GM11168 (cell line): ENCODE results near the gene EMC9.

Source experiments
- in situ Hi-C: fragments of 300-500 bp; cut with MboI; formaldehyde crosslinking; loops from one replicate; pipeline ENCODE4 v1.12.0; 2022; ENCODE audit warnings: low sequenced_read_pairs; ENCODE audit not compliant: unreplicated experiment

Gene EMC9

GRCh38 chr14:24150567-24150966, 9.2 kb upstream of the EMC9 start:
- in situ Hi-C loops: no loop called here

- in situ Hi-C loops: no loop called here
Measured at GRCh38 chr14:24150061-24150460, 8.7 kb upstream of the EMC9 start.

- in situ Hi-C loops: no loop called here
Measured at GRCh38 chr14:24149302-24149969, 8.0 kb upstream of the EMC9 start.

- in situ Hi-C loops: no loop called here
Measured at GRCh38 chr14:24147761-24148428, 6.5 kb upstream of the EMC9 start.

GRCh38 chr14:24146978-24147760, 5.8 kb upstream of the EMC9 start, which contains the start of gene RNF31:
Gene RNF31 (plus strand): TSS chr14:24147498. CDS start chr14:24147699, 201 bp downstream.
- in situ Hi-C loops: no loop called here

GRCh38 chr14:24146453-24146977, 5.1 kb upstream of the EMC9 start, which contains the start of gene PSME2:
Gene PSME2 (minus strand): TSS chr14:24146610. CDS start chr14:24146581, 29 bp downstream.
- in situ Hi-C loops: no loop called here

- in situ Hi-C loops: no loop called here
Measured at GRCh38 chr14:24145690-24146452, 4.5 kb upstream of the EMC9 start.

- in situ Hi-C loops: no loop called here
Measured at GRCh38 chr14:24145219-24145618, 3.8 kb upstream of the EMC9 start.

- in situ Hi-C loops: no loop called here
Measured at GRCh38 chr14:24144451-24144850, 3.1 kb upstream of the EMC9 start.

GRCh38 chr14:24143511-24143910, 2.1 kb upstream of the EMC9 start:
- in situ Hi-C loops: no loop called here

GRCh38 chr14:24139272-24139934, 2.0 kb downstream of the EMC9 start:
- in situ Hi-C loops: no loop called here

- in situ Hi-C loops: no loop called here
Measured at GRCh38 chr14:24138396-24139271, 2.8 kb downstream of the EMC9 start.

- in situ Hi-C loops: no loop called here
Measured at GRCh38 chr14:24137529-24138395, 3.6 kb downstream of the EMC9 start.

GRCh38 chr14:24136684-24137528, 4.5 kb downstream of the EMC9 start:
- in situ Hi-C loops: no loop called here

GRCh38 chr14:24135834-24136683, 5.3 kb downstream of the EMC9 start, which contains the start of gene PSME1:
Gene PSME1 (plus strand): TSS chr14:24136194. CDS start chr14:24136263, 69 bp downstream.
- in situ Hi-C loops: no loop called here

GRCh38 chr14:24135584-24135833, 5.9 kb downstream of the EMC9 start:
- in situ Hi-C loops: no loop called here
